H9 (cell line): ENCODE results near the gene L3MBTL4. TPM values are rescaled to one million over a fixed set of nuclear protein-coding genes. Genes with fewer than 3 reads are reported as not detected.

Source experiments
- DNase-seq: peaks from one replicate; pipeline ENCODE4 v3.0.0-alpha.2; 2017
- H2AFZ ChIP-seq: one replicate; pipeline ENCODE4 v1.6.1; 2013; ENCODE audit warnings: mild to moderate bottlenecking, low read length, control low read depth, moderate library complexity
- H2AK5ac ChIP-seq: 2 replicates; pipeline ENCODE4 v1.6.1; 2013; ENCODE audit warnings: low read length, control low read depth, mixed read lengths; ENCODE audit not compliant: insufficient read length
- H2BK120ac ChIP-seq: one replicate; pipeline ENCODE4 v1.6.1; 2013; ENCODE audit warnings: low read depth, mild to moderate bottlenecking, low read length, control low read depth, inconsistent platforms; ENCODE audit not compliant: poor library complexity, severe bottlenecking
- H2BK12ac ChIP-seq: 2 replicates; pipeline ENCODE4 v1.6.1; 2013; ENCODE audit warnings: low read length, control low read depth, mixed read lengths, low read depth; ENCODE audit not compliant: insufficient read length
- H2BK15ac ChIP-seq: 2 replicates; pipeline ENCODE4 v1.6.1; 2013; ENCODE audit warnings: low read depth, low read length, control low read depth
- H2BK20ac ChIP-seq: one replicate; pipeline ENCODE4 v1.6.1; 2013; ENCODE audit warnings: low read depth, mild to moderate bottlenecking, low read length, control low read depth, inconsistent platforms; ENCODE audit not compliant: poor library complexity, severe bottlenecking
- H2BK5ac ChIP-seq: 2 replicates; pipeline ENCODE4 v1.6.1; 2013; ENCODE audit warnings: low read length, control low read depth, mixed read lengths; ENCODE audit not compliant: insufficient read length
- H3K14ac ChIP-seq: 2 replicates; pipeline ENCODE4 v1.6.1; 2013; ENCODE audit warnings: low read length, control low read depth; ENCODE audit not compliant: insufficient read depth
- H3K18ac ChIP-seq: 2 replicates; pipeline ENCODE4 v1.6.1; 2013; ENCODE audit warnings: low read depth, mild to moderate bottlenecking, mixed read lengths, low read length, control low read depth; ENCODE audit not compliant: insufficient read length
- H3K23ac ChIP-seq: 2 replicates; pipeline ENCODE4 v1.6.1; 2013; ENCODE audit warnings: low read length, control low read depth, mixed read lengths, low read depth; ENCODE audit not compliant: insufficient read length
- H3K23me2 ChIP-seq: 2 replicates; pipeline ENCODE4 v1.6.1; 2013; ENCODE audit warnings: low read depth, mild to moderate bottlenecking, mixed read lengths, low read length, control low read depth; ENCODE audit not compliant: insufficient read length, poor library complexity, severe bottlenecking
- H3K27ac ChIP-seq: 2 replicates; pipeline ENCODE4 v1.5.1; 2013; ENCODE audit warnings: low read length, control low read depth, mixed read lengths, low read depth; ENCODE audit not compliant: insufficient read length
- H3K27me3 ChIP-seq: 2 replicates; pipeline ENCODE4 v1.6.1; 2013; ENCODE audit warnings: low read length, control low read depth, inconsistent platforms; ENCODE audit not compliant: insufficient read depth
- H3K4ac ChIP-seq: 2 replicates; pipeline ENCODE4 v1.6.1; 2013; ENCODE audit warnings: low read depth, mild to moderate bottlenecking, control low read depth, inconsistent platforms, low read length, moderate library complexity
- H3K4me1 ChIP-seq: 2 replicates; pipeline ENCODE4 v1.6.1; 2013; ENCODE audit warnings: low read length, control low read depth, inconsistent platforms; ENCODE audit not compliant: insufficient read depth
- H3K4me2 ChIP-seq: 2 replicates; pipeline ENCODE4 v1.6.1; 2013; ENCODE audit warnings: low read length, control low read depth, mixed read lengths; ENCODE audit not compliant: insufficient read length, insufficient read depth
- H3K56ac ChIP-seq: 2 replicates; pipeline ENCODE4 v1.6.1; 2013; ENCODE audit warnings: low read depth, mild to moderate bottlenecking, mixed read lengths, low read length, control low read depth; ENCODE audit not compliant: insufficient read length
- H3K79me1 ChIP-seq: 2 replicates; pipeline ENCODE4 v1.6.1; 2013; ENCODE audit warnings: low read depth, mild to moderate bottlenecking, moderate library complexity, low read length, control low read depth, inconsistent platforms; ENCODE audit not compliant: insufficient read depth, poor library complexity, severe bottlenecking
- H3K79me2 ChIP-seq: 2 replicates; pipeline ENCODE4 v1.6.1; 2013; ENCODE audit warnings: low read length, control low read depth, inconsistent platforms; ENCODE audit not compliant: insufficient read depth
- H3K9ac ChIP-seq: 2 replicates; pipeline ENCODE4 v1.6.1; 2013; ENCODE audit warnings: low read length, control low read depth, mixed read lengths; ENCODE audit not compliant: insufficient read length; ENCODE audit errors: extremely low read depth
- H3K9me3 ChIP-seq: one replicate; pipeline ENCODE4 v1.6.1; 2013; ENCODE audit warnings: low read depth, low read length, inconsistent platforms; ENCODE audit not compliant: control insufficient read depth
- H3T11ph ChIP-seq: one replicate; pipeline ENCODE4 v1.6.1; 2013; ENCODE audit warnings: mild to moderate bottlenecking, low read length, control low read depth, inconsistent platforms
- H4K20me1 ChIP-seq: one replicate; pipeline ENCODE4 v1.6.1; 2013; ENCODE audit not compliant: control insufficient read depth, insufficient read length, insufficient read depth
- H4K5ac ChIP-seq: 2 replicates; pipeline ENCODE4 v1.6.1; 2013; ENCODE audit warnings: low read depth, mild to moderate bottlenecking, mixed read lengths, low read length, control low read depth; ENCODE audit not compliant: insufficient read length
- H4K8ac ChIP-seq: replicated peaks from 2 replicates; pipeline ENCODE4 v1.6.1; 2013; ENCODE audit warnings: low read length, control low read depth, mixed read lengths, low read depth; ENCODE audit not compliant: insufficient read length
- H4K91ac ChIP-seq: 2 replicates; pipeline ENCODE4 v1.6.1; 2013; ENCODE audit warnings: low read depth, mild to moderate bottlenecking, moderate library complexity, mixed read lengths, low read length, control low read depth; ENCODE audit not compliant: insufficient read length
- H3K27ac Mint-ChIP-seq, 3 experiments: 2 replicates in 2 of 3; 3 replicates in 1 of 3; pipeline ENCODE4 v1.8.0; 2020 to 2021; ENCODE audit warnings: mixed read lengths in 3 of 3, mild to moderate bottlenecking in 1 of 3, moderate library complexity in 1 of 3
- H3K27me3 Mint-ChIP-seq: 2 replicates; pipeline ENCODE4 v1.8.0; 2021; ENCODE audit warnings: low read depth, mild to moderate bottlenecking, moderate library complexity, mixed read lengths
- H3K36me3 Mint-ChIP-seq, 3 experiments: 2 replicates in 2 of 3; 3 replicates in 1 of 3; pipeline ENCODE4 v1.8.0; 2020 to 2021; ENCODE audit warnings: low read depth in 3 of 3, mixed read lengths in 3 of 3; ENCODE audit not compliant: insufficient read depth in 1 of 3
- H3K4me1 Mint-ChIP-seq, 2 experiments: 2 replicates each; pipeline ENCODE4 v1.8.0; 2020; ENCODE audit warnings: mixed read lengths in 2 of 2
- H3K4me3 Mint-ChIP-seq, 2 experiments: 2 replicates in 1 of 2; 3 replicates in 1 of 2; pipeline ENCODE4 v1.8.0; 2020 to 2021; ENCODE audit warnings: mild to moderate bottlenecking in 2 of 2, mixed read lengths in 2 of 2, moderate library complexity in 1 of 2
- H3K9me3 Mint-ChIP-seq, 2 experiments: 2 replicates in 1 of 2; 3 replicates in 1 of 2; pipeline ENCODE4 v1.8.0; 2020; ENCODE audit warnings: mild to moderate bottlenecking in 2 of 2, mixed read lengths in 2 of 2, moderate library complexity in 1 of 2
- total RNA-seq: library from RNA; stranded (reverse); gene quantifications from 2 replicates; pipeline ENCODE4 v1.2.1, GENCODE V29; 2021
- TF ChIP-seq, protein P1 (sequence below): fragments of 200-600 bp; sonication (generic); conservative IDR thresholded peaks from 3 replicates; pipeline ENCODE4 v1.8.0; 2021; ENCODE audit warnings: antibody characterized with exemption, mild to moderate bottlenecking

Gene L3MBTL4
- total RNA-seq, 1 experiment from 2014 or later, result 1.9 TPM

DNA sequence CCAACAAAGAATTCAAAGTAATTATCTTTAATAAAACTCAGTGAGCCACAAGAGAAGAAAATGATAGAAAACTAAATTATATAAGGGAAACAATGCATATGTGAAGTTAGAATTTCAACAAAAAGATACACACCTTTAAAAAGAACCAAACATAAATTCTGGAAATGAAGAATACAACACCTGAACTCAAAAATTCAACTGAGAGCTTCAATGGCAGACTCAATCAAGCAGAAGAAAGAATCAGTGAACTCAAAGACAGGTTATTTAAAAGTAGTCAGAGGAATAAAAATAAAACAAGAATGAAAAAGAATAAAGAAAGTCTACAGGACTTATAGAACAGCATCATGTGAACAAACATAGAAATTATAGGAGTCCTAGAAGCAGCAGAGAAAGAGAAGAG, 73.4 kb downstream of the L3MBTL4 start:
- Mint-ChIP-seq H3K4me3 (no peak overlapping the region), H3K36me3 (peaks cover 0 to 30% (median 6%) of the 10 kb centered on the region in 3 experiments; a peak in 5 of 7 replicates), H3K27ac (no peak overlapping the region), H3K4me1 (peaks cover 0 to 15% of the 10 kb centered on the region in 2 experiments; a peak in 2 of 4 replicates), H3K27me3 (peaks cover 2% of the 10 kb centered on the region), H3K9me3 (peaks cover 20 to 24% of the 10 kb centered on the region in 2 experiments)
- H2BK120ac ChIP-seq, result no peak overlapping the region
- H2BK20ac ChIP-seq, result no peak overlapping the region
- no peak overlapping the region for H2BK5ac ChIP-seq
- H3K27ac ChIP-seq, result no peak overlapping the region
- H4K5ac ChIP-seq, result no peak overlapping the region
- H3K56ac ChIP-seq, result no peak overlapping the region
- no peak overlapping the region for H3K18ac ChIP-seq
- no peak overlapping the region for H2AK5ac ChIP-seq
- H3K27me3 ChIP-seq, result no peaks in the 10 kb centered on the region
- H2BK12ac ChIP-seq, result no peak overlapping the region
- H4K91ac ChIP-seq, result no peak overlapping the region
- no peak overlapping the region for H3K9ac ChIP-seq
- TF ChIP-seq, protein P1, sequence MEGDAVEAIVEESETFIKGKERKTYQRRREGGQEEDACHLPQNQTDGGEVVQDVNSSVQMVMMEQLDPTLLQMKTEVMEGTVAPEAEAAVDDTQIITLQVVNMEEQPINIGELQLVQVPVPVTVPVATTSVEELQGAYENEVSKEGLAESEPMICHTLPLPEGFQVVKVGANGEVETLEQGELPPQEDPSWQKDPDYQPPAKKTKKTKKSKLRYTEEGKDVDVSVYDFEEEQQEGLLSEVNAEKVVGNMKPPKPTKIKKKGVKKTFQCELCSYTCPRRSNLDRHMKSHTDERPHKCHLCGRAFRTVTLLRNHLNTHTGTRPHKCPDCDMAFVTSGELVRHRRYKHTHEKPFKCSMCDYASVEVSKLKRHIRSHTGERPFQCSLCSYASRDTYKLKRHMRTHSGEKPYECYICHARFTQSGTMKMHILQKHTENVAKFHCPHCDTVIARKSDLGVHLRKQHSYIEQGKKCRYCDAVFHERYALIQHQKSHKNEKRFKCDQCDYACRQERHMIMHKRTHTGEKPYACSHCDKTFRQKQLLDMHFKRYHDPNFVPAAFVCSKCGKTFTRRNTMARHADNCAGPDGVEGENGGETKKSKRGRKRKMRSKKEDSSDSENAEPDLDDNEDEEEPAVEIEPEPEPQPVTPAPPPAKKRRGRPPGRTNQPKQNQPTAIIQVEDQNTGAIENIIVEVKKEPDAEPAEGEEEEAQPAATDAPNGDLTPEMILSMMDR, result no peak
- no peak overlapping the region for H3T11ph ChIP-seq
- no peaks in the 10 kb centered on the region for H3K9me3 ChIP-seq
- no peak overlapping the region for H3K14ac ChIP-seq
- H3K23me2 ChIP-seq, result no peaks in the 10 kb centered on the region
- H3K4me1 ChIP-seq, result no peaks in the 10 kb centered on the region
- no peaks in the 10 kb centered on the region for H3K79me1 ChIP-seq
- no peak for DNase-seq
- H3K4ac ChIP-seq, result no peak overlapping the region
- H3K79me2 ChIP-seq, result no peaks in the 10 kb centered on the region
- no peak overlapping the region for H4K8ac ChIP-seq
- H3K23ac ChIP-seq, result no peak overlapping the region
- H3K4me2 ChIP-seq, result no peak overlapping the region
- H2AFZ ChIP-seq, result no peak overlapping the region
- H2BK15ac ChIP-seq, result no peak overlapping the region
- H4K20me1 ChIP-seq, result no peaks in the 10 kb centered on the region
